ENCODE measurements around the gene RGL1.

GRCh38 chr1:183945428-183946319 lies 140.8 kb downstream of the RGL1 start:
- TF ChIP-seq CTCF (conservative IDR thresholded peaks at IDR 0.05; ENCODE audit: low read length) (no peak), EZH2phosphoT487 (IDR thresholded peaks at IDR 0.05; ENCODE audit: borderline replicate concordance) (no peak)
